Measurements from ENCODE around the gene MTCH1. TPM values are rescaled to one million over a fixed set of nuclear protein-coding genes. Genes with fewer than 3 reads are reported as not detected.
"Not testable (repeated sequence)": the region's sequence is repeated elsewhere in the genome, so short reads cannot be mapped to it uniquely, and the experiment has no call there.

MTCH1 gene
- total RNA-seq, 2 donors from 2014 or later: 97.9 to 133 TPM

DNA sequence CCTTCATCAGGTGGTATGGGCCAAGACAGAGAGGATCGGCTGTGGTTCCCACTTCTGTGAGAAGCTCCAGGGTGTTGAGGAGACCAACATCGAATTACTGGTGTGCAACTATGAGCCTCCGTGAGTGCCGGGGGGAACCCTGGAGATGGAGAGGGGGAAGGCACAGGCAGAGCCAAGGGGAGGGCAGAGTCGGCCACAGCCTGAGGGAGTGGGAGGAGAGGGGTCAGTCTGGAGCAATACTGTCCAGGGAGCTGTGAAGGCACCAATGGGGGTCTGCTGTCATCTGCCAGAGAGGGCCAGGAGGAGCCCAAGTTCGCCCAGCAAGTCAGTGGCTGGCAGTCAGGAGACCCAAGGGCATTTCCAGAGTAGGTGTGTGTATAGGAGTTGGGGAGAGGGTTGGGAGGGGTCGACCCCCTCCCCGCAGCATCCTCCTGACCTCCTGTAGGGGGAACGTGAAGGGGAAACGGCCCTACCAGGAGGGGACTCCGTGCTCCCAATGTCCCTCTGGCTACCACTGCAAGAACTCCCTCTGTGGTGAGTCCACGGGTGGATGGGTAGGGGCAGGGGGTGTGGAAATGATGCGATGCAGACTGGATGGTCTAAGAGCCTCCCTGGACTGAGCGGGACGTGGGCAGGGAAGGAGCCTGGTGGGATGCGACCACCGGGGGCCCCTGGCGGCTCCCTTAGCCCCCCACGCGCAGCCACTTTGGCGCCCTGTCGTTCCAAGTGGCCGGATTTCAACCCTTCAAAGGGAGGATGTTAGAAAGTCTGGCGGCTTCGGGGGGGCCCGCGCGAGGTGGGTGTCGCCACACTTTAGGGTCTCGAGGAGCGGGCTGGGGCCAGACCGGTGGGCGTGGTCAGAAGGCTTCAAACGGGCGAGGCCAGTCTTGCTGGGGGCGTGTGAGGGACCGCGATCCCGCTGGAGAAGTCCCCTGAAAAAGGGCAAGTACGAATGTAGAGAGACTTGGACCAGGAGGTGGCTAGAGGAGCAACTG, 24.3 kb downstream of the MTCH1 start:
- peaks cover 2% of the 10 kb centered on the region for H3K36me3 Mint-ChIP-seq (ENCODE audit: low read depth)
- H3K27ac Mint-ChIP-seq: peak overlapping the region; percentile 47
- ATAC-seq (replicated peaks): no peak
- no peaks in the 10 kb centered on the region for H3K27me3 Mint-ChIP-seq
- peaks cover 29% of the 10 kb centered on the region for H3K4me1 Mint-ChIP-seq
- H3K9me3 Mint-ChIP-seq: no peaks in the 10 kb centered on the region
- H3K4me3 Mint-ChIP-seq: peak overlapping the region; percentile 76

- no peak overlapping the region for H3K27ac Mint-ChIP-seq
- no peaks in the 10 kb centered on the region for H3K9me3 Mint-ChIP-seq
- ATAC-seq (replicated peaks): no peak
- H3K27me3 Mint-ChIP-seq: no peaks in the 10 kb centered on the region
- H3K4me3 Mint-ChIP-seq: no peak overlapping the region
- H3K36me3 Mint-ChIP-seq (ENCODE audit: low read depth): no peaks in the 10 kb centered on the region
- peaks cover 42% of the 10 kb centered on the region for H3K4me1 Mint-ChIP-seq
These were observed 26.3 kb downstream of the MTCH1 start for GRCh38 chr6:36959555-36960250.

DNA sequence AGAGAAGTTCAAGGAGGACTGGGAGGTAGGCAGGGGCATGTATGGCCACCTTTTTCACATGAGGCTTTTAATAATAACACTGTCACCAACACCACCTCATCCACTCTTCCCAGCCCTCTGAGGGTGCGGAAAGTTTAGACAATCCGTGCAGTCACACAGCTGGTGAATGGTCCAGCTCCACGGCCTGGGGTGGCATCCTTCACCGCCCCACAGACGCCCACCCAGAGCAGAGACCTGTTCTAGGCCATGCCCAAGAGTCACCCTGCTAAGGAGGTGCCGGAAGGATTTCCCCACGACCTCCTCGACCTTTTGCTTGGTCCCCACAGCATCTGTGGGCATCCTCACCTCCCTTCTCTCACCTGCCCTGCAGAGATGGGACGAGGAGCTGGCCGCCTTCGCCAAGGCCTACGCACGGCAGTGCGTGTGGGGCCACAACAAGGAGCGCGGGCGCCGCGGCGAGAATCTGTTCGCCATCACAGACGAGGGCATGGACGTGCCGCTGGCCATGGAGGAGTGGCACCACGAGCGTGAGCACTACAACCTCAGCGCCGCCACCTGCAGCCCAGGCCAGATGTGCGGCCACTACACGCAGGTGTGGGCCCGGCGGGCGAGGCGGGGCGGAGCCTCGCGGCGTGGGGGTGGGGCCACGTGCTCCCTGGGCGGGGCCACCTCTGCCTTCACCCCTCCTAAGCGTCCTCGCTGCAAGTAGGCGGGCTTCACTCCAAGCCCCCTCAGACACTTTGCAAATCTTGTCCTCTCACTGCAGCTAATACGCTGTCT, 27.0 kb downstream of the MTCH1 start:
- Mint-ChIP-seq H3K4me3 (no peak overlapping the region), H3K9me3 (no peaks in the 10 kb centered on the region), H3K27me3 (no peaks in the 10 kb centered on the region), H3K27ac (no peak overlapping the region), H3K4me1 (peaks cover 44% of the 10 kb centered on the region), H3K36me3 (ENCODE audit: low read depth) (no peaks in the 10 kb centered on the region)
- ATAC-seq (replicated peaks): no peak

- no peaks in the 10 kb centered on the region for H3K9me3 Mint-ChIP-seq
- peak overlapping the region; percentile 72 for H3K27ac Mint-ChIP-seq
- H3K36me3 Mint-ChIP-seq (ENCODE audit: low read depth): no peaks in the 10 kb centered on the region
- H3K4me1 Mint-ChIP-seq: peaks cover 41% of the 10 kb centered on the region
- no peak overlapping the region for H3K4me3 Mint-ChIP-seq
- no peaks in the 10 kb centered on the region for H3K27me3 Mint-ChIP-seq
- no peak for ATAC-seq (replicated peaks)
These were observed 28.2 kb downstream of the MTCH1 start for GRCh38 chr6:36957773-36958271.

GRCh38 chr6:36956446-36956820, 29.6 kb downstream of the MTCH1 start:
- H3K4me1 Mint-ChIP-seq: peaks cover 40% of the 10 kb centered on the region
- no peaks in the 10 kb centered on the region for H3K9me3 Mint-ChIP-seq
- ATAC-seq (replicated peaks): no peak
- no peaks in the 10 kb centered on the region for H3K27me3 Mint-ChIP-seq
- H3K36me3 Mint-ChIP-seq (ENCODE audit: low read depth): no peaks in the 10 kb centered on the region
- peak overlapping the region; percentile 72 for H3K27ac Mint-ChIP-seq
- H3K4me3 Mint-ChIP-seq: peak overlapping the region; percentile 73

DNA sequence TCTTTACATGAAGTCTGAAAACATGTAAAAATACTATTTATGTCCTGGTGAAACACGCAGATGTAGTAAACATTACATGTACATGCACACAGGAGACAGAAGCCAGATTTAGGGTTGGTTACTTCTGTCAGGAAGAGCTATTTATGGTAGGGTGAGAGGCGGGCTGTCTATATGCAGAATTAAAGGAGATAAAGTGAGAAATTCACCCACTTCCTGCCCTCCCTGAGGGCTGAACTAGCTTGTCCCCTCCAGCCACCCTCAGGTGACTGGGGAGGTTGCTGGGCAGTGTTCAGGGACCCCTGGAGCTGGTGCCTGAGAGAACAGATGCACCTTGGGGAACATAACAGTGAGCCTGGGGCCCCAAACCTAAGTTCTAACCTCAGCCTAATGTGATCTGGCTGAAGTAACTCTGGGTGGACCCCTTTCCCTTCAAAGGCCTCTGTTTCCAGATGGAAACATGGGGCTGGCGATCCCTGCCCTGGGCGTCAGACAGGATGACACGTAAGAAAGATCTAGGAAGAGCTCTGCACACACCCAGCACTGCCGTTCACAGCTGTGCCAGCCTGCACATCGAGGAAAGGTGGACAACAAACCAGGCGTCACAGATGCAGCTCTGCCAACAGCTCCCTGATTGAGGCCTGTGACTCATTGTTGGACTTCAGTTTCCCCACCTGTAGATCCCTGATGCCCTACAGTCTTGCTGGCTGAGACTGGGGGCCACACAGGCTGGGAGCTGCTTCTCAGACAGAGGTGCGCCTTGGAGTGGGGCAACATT, 30.1 kb downstream of the MTCH1 start:
- ATAC-seq (replicated peaks): peak; percentile 51
- Mint-ChIP-seq H3K4me1 (peaks cover 34% of the 10 kb centered on the region), H3K27me3 (no peaks in the 10 kb centered on the region), H3K4me3 (peak overlapping the region; percentile 73), H3K36me3 (ENCODE audit: low read depth) (no peaks in the 10 kb centered on the region), H3K27ac (peak overlapping the region; percentile 72), H3K9me3 (no peaks in the 10 kb centered on the region)

DNA sequence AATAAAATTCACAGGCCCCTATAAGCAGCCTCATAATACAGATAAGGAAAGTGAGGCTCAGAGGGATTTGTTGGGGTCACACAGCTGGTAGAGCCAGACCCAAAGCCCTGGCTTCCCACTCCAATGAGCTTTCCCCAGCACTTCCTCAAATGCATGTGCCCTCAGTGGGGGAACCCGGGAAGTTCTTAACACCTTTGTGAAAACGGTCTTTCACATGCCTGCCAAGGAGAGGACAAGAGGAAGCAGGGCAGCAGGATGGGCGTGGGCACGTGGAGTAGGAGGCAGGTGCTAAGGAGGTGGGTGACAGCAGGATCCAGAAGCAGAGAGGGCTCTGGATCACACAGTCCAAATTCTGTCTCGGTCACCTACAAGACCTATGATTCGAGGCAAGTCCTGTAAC, 30.9 kb downstream of the MTCH1 start:
- peak overlapping the region; percentile 72 for H3K27ac Mint-ChIP-seq
- H3K4me3 Mint-ChIP-seq: peak overlapping the region; percentile 73
- no peak for ATAC-seq (replicated peaks)

GRCh38 chr6:36954262-36954931, 31.6 kb downstream of the MTCH1 start, which contains the start of gene PI16:
TSS of gene PI16 (plus strand) at chr6:36954738. CDS start at chr6:36954761, 23 bp downstream.
- no peaks in the 10 kb centered on the region for H3K36me3 Mint-ChIP-seq (ENCODE audit: low read depth)
- peak; percentile 69 for ATAC-seq (replicated peaks)
- no peaks in the 10 kb centered on the region for H3K9me3 Mint-ChIP-seq
- no peaks in the 10 kb centered on the region for H3K27me3 Mint-ChIP-seq
- H3K27ac Mint-ChIP-seq: peak within 1 kb of the TSS; percentile 72
- peaks cover 39% of the 10 kb centered on the region for H3K4me1 Mint-ChIP-seq
- H3K4me3 Mint-ChIP-seq: peak within 1 kb of the TSS; percentile 73

More for the DNA sequence above, 30.9 kb downstream of the MTCH1 start:
- H3K36me3 Mint-ChIP-seq (ENCODE audit: low read depth): no peaks in the 10 kb centered on the region
- no peaks in the 10 kb centered on the region for H3K9me3 Mint-ChIP-seq
- H3K4me1 Mint-ChIP-seq: peaks cover 34% of the 10 kb centered on the region
- H3K27me3 Mint-ChIP-seq: no peaks in the 10 kb centered on the region

DNA sequence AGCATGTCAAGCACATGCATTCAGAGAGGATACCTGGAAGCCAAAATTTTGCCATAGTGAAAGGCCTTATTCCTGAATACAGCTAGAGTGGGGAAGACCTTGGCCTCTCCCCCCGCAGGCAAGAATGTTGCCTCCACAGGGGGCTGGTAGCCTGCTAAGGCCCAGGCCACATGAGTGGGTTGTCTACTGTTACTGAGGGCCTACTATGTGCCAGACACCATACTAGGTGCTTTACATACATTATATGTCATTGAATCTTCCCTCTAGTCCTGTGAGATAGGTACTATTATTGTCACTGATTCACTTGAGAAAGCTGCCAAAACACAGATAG, 32.1 kb downstream of the MTCH1 start:
- no peaks in the 10 kb centered on the region for H3K9me3 Mint-ChIP-seq
- ATAC-seq (replicated peaks): no peak
- peak overlapping the region; percentile 73 for H3K4me3 Mint-ChIP-seq

DNA sequence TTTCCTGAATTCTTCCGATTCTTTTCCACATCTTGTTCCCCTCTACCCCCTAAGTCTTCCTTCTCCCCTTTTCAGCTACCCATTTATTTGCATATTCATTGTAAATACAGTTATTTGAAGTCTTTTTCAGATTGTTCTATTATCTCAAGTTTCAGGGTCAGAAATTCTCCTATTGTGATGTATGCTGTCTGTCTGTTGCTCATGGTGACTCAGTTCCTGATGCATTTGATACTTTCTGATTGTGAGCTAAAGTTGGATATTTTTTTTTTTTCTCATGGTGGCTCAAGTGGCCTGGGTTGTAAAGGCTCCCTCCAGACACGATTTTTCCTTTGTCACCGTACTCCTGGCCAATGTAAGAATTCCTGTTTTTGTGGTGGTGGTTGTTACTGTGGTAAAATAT, 36.4 kb downstream of the MTCH1 start:
- no peaks in the 10 kb centered on the region for H3K36me3 Mint-ChIP-seq (ENCODE audit: low read depth)
- H3K27ac Mint-ChIP-seq: peak overlapping the region; percentile 19
- H3K4me3 Mint-ChIP-seq: peak overlapping the region; percentile 8
- peaks cover 25% of the 10 kb centered on the region for H3K4me1 Mint-ChIP-seq
- no peaks in the 10 kb centered on the region for H3K9me3 Mint-ChIP-seq
- ATAC-seq (replicated peaks): peak; percentile 24
- no peaks in the 10 kb centered on the region for H3K27me3 Mint-ChIP-seq

More for the DNA sequence above, 32.1 kb downstream of the MTCH1 start:
- H3K36me3 Mint-ChIP-seq (ENCODE audit: low read depth): no peaks in the 10 kb centered on the region
- H3K27me3 Mint-ChIP-seq: no peaks in the 10 kb centered on the region
- peak overlapping the region; percentile 72 for H3K27ac Mint-ChIP-seq
- peaks cover 40% of the 10 kb centered on the region for H3K4me1 Mint-ChIP-seq

DNA sequence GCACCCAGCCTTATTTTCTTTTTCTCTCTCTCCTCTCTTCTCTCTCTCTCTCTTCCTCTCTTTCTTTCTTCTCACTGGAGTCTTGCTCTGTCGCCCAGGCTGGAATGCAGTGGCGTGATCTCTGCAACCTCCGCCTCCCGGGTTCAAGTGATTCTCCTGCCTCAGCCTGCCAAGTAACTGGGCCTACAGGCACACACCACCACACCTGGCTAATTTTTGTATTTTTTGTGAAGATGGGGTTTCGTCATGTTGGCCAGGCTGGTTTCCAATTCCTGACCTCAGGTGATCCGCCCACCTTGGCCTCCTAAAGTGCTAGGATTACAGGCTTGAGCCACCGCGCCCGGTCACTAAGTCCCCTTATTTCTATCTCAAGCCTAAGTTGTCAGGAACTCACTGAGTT, 36.9 kb downstream of the MTCH1 start:
- peaks cover 21% of the 10 kb centered on the region for H3K4me1 Mint-ChIP-seq
- not testable (repeated sequence) for H3K9me3 Mint-ChIP-seq; ATAC-seq (replicated peaks); H3K36me3 Mint-ChIP-seq (ENCODE audit: low read depth); H3K27me3 Mint-ChIP-seq
- H3K27ac Mint-ChIP-seq: peak overlapping the region; percentile 19
- peak overlapping the region; percentile 8 for H3K4me3 Mint-ChIP-seq

DNA sequence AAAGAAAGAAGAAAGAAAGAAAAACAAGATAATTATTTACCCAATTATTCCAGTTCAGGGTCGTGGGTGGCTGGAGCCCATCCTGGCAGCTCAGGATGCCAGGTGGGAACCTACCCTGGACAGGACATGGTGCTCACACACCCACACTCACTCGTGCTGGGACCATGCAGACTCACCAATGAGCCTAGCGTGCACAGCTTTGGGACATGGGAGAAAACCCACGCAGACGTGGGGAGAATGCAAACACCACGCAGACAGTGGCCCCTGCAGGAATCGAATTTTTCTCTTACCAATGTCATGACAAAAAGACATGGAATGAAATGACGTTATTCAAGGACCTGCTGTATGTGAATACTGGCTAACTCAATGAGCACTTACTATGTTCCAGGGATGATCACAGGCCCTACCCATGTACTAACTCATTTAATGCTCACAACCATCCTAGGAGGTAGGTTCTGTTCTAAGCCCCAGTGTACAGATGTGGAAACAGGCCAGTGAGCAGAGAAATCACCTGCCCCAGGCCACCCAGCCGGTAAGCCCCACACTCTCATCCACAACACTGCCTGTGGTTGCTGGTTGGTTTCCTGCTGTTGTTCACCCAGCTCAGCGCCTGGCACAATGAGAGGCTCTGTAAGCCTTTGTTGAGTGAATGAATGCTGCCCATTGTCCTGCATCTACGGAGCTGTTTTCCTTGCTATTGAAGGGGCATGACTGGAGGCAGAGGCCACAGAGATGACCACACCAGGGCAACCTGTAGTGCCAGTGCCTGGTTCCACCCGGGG, 38.2 kb downstream of the MTCH1 start:
- H3K9me3 Mint-ChIP-seq: no peaks in the 10 kb centered on the region
- peak overlapping the region; percentile 39 for H3K4me3 Mint-ChIP-seq
- H3K4me1 Mint-ChIP-seq: peaks cover 13% of the 10 kb centered on the region
- H3K27ac Mint-ChIP-seq: peak overlapping the region; percentile 66
- no peaks in the 10 kb centered on the region for H3K36me3 Mint-ChIP-seq (ENCODE audit: low read depth)
- ATAC-seq (replicated peaks): peak; percentile 90
- no peaks in the 10 kb centered on the region for H3K27me3 Mint-ChIP-seq

All from activated T-helper 17 cell treated with anti-CD3 and anti-CD28 coated beads, Interleukin-2, amount 50 U/mL, for 72 hours (primary cell).